HepG2 (cell line): ENCODE data around the gene CLMP. TPM values are rescaled to one million over a fixed set of nuclear protein-coding genes. Genes with fewer than 3 reads are reported as not detected.

Source experiments
- ATAC-seq: fragments of 200-7000 bp; cut with Tn5 transposase; 3 replicates; pipeline ENCODE4 v1.9.1; 2020; ENCODE audit warnings: mild to moderate bottlenecking, moderate library complexity
- BruUV-seq: library from RNA; stranded (reverse); fragments of 400-500 nt; replicated peaks from 2 replicates; lab custom pipeline; 2021; lab: Mats Ljungman, UMichigan
- CTCF ChIA-PET: fragments of 300-600 bp; formaldehyde crosslinking; extraction: SDS; loops from one replicate; lab custom pipeline; 2021; ENCODE audit warnings: low total read pairs, inconsistent platforms, low intra/inter-chr PET ratio; lab: Yijun Ruan, JAX
- POLR2A ChIA-PET: fragments of 350-600 bp; sonication (Branson Sonifier 250); formaldehyde crosslinking; loops from one replicate; lab custom pipeline; 2020; ENCODE audit warnings: antibody characterized with exemption, inconsistent platforms; lab: Yijun Ruan, JAX
- DNase-seq: peaks from one replicate; pipeline ENCODE4 v3.0.0-alpha.2; 2015; ENCODE audit warnings: low spot score
- FAIRE-seq: peaks from 3 replicates; lab custom pipeline; 2011; peaks lifted over from hg19 to GRCh38; lab: Jason Lieb, UNC
- H2AFZ ChIP-seq: one replicate; pipeline ENCODE4 v1.6.1; 2011; ENCODE audit warnings: low read length, inconsistent platforms
- H3K27ac ChIP-seq: fragments of 300-600 bp; 3 replicates; pipeline ENCODE4 v1.8.0; 2011; ENCODE audit warnings: mixed run types, mild to moderate bottlenecking, mixed read lengths, low read length, inconsistent platforms; ENCODE audit not compliant: insufficient read depth; ENCODE audit errors: extremely low read length
- H3K27me3 ChIP-seq, 2 experiments: fragments of 200-600 bp in 1 of 2; 2 replicates in 1 of 2; 3 replicates in 1 of 2; pipeline versions ENCODE4 v1.6.0 to v1.8.0; 2011; ENCODE audit warnings: low read length in 2 of 2, mild to moderate bottlenecking in 2 of 2, moderate library complexity in 2 of 2, inconsistent platforms in 1 of 2; ENCODE audit not compliant: insufficient read depth in 2 of 2, control insufficient read depth in 1 of 2
- H3K36me3 ChIP-seq, 2 experiments: fragments of 200-600 bp in 1 of 2; replicated peaks in 1 of 2; 2 replicates in 1 of 2; 3 replicates in 1 of 2; pipeline versions ENCODE4 v1.5.1 to v1.8.0; 2011; ENCODE audit warnings: low read length in 2 of 2, inconsistent platforms in 1 of 2; ENCODE audit not compliant: insufficient read depth in 2 of 2, control insufficient read depth in 1 of 2
- H3K4me1 ChIP-seq: 2 replicates; pipeline ENCODE4 v1.5.1; 2012; ENCODE audit warnings: low read length, inconsistent platforms; ENCODE audit not compliant: insufficient read depth
- H3K4me2 ChIP-seq: 2 replicates; pipeline ENCODE4 v1.6.0; 2011; ENCODE audit warnings: low read depth, low read length, inconsistent platforms
- H3K4me3 ChIP-seq, 3 experiments: fragments of 200-600 bp in 1 of 3; sonication (generic), shearing (Covaris generic) in 1 of 3; replicated peaks in 1 of 3; 2 replicates each; pipeline ENCODE4 v1.5.1; 2011 to 2016; ENCODE audit warnings: low read length in 3 of 3, inconsistent platforms in 2 of 3, low read depth in 2 of 3, mild to moderate bottlenecking in 2 of 3, control low read depth in 1 of 3, mixed read lengths in 1 of 3; ENCODE audit not compliant: insufficient read depth in 1 of 3
- H3K79me2 ChIP-seq: one replicate; pipeline ENCODE4 v1.6.1; 2011; ENCODE audit warnings: low read length, inconsistent platforms; ENCODE audit not compliant: insufficient read depth
- H3K9ac ChIP-seq: 2 replicates; pipeline ENCODE4 v1.6.0; 2011; ENCODE audit warnings: mild to moderate bottlenecking, low read depth, low read length, inconsistent platforms; ENCODE audit not compliant: insufficient read depth
- H3K9me3 ChIP-seq: 2 replicates; pipeline ENCODE4 v1.5.1; 2012; ENCODE audit warnings: mild to moderate bottlenecking, low read length
- H4K20me1 ChIP-seq: 2 replicates; pipeline ENCODE4 v1.6.0; 2011; ENCODE audit warnings: inconsistent platforms, mild to moderate bottlenecking, low read length, moderate library complexity; ENCODE audit not compliant: insufficient read depth
- FOXO1 ChIP-seq: sonication (generic); formaldehyde crosslinking; IDR thresholded peaks from 2 replicates; pipeline ENCODE4 v1.4.0; 2020; ENCODE audit warnings: missing genetic modification reagents
- JUN ChIP-seq: sonication (generic); formaldehyde crosslinking; IDR thresholded peaks from 2 replicates; pipeline ENCODE4 v1.4.0; 2020; ENCODE audit warnings: mild to moderate bottlenecking, missing genetic modification reagents
- KMT2B ChIP-seq: IDR thresholded peaks from 2 replicates; pipeline ENCODE4 v1.6.1; 2016; ENCODE audit warnings: missing genetic modification reagents, missing compliant biosample characterization
- MIER2 ChIP-seq: IDR thresholded peaks from 2 replicates; pipeline ENCODE4 v1.6.1; 2016; ENCODE audit warnings: missing biosample characterization, missing genetic modification reagents
- ZFP1 ChIP-seq: IDR thresholded peaks from 2 replicates; pipeline ENCODE4 v1.6.1; 2016
- ZFP36 ChIP-seq: fragments of 150-350 bp; IDR thresholded peaks from 2 replicates; pipeline ENCODE4 v1.6.1; 2018; ENCODE audit warnings: borderline replicate concordance, low read length, low read depth; ENCODE audit not compliant: partially characterized antibody
- ZNF274 ChIP-seq: sonication (generic); formaldehyde crosslinking; IDR thresholded peaks from 2 replicates; pipeline ENCODE4 v1.5.1; 2020; ENCODE audit warnings: mild to moderate bottlenecking, missing genetic modification reagents
- ZNF574 ChIP-seq: sonication (generic); formaldehyde crosslinking; IDR thresholded peaks from 2 replicates; pipeline ENCODE4 v1.4.0; 2020; ENCODE audit warnings: missing genetic modification reagents
- ZNF652 ChIP-seq: IDR thresholded peaks from 2 replicates; pipeline ENCODE4 v1.6.1; 2016; ENCODE audit warnings: low read depth, borderline replicate concordance
- ZNF883 ChIP-seq: sonication (generic); formaldehyde crosslinking; IDR thresholded peaks from 2 replicates; pipeline ENCODE4 v1.5.1; 2020; ENCODE audit warnings: mild to moderate bottlenecking, missing genetic modification reagents; ENCODE audit errors: not compliant biosample characterization
- WGBS: methylation state at CpG from one replicate; pipeline ENCODE4 v1.1.6; 2017; ENCODE audit warnings: low lambda C conversion rate; 5-methylcytosine and 5-hydroxymethylcytosine counted together
- in situ Hi-C: cut with HindIII; loops from 2 replicates; pipeline ENCODE4 v1.10.0; 2017; ENCODE audit warnings: low pct_unique_long_range_greater_than_20kb; ENCODE audit not compliant: extremely low pct_ligation_motif_present
- intact Hi-C: fragments of 100-400 bp; cut with micrococcal nuclease; formaldehyde crosslinking; loops from one replicate; pipeline ENCODE4 v1.10.0; 2022; ENCODE audit not compliant: unreplicated experiment
- polyA plus RNA-seq, 8 experiments: library from polyadenylated mRNA; depleted of rRNA in 3 of 8; stranded (reverse) in 7 of 8; unstranded in 1 of 8; fragments of >200 nt; fragmentation: Illumina TruSeq in 4 of 8; extraction: Trizol in 4 of 8; gene quantifications; 2 replicates each; pipeline versions ENCODE4 v1.2.1 to v1.2.3, GENCODE V29; 2011 to 2016; ENCODE audit warnings: low read depth in 4 of 8, missing spikeins in 1 of 8, mixed read lengths in 1 of 8; ENCODE audit not compliant: insufficient read depth in 1 of 8
- total RNA-seq, 5 experiments: library from RNA; depleted of rRNA; stranded (reverse); fragments of >200 nt; fragmentation: Illumina TruSeq; extraction: Trizol; gene quantifications; 2 replicates each; pipeline ENCODE4 v1.2.3, GENCODE V29; 2016; ENCODE audit warnings: low read depth in 1 of 5
- TF ChIP-seq, protein P1 (sequence below): sonication (generic); formaldehyde crosslinking; IDR thresholded peaks from 2 replicates; pipeline ENCODE4 v1.4.0; 2020; ENCODE audit warnings: missing genetic modification reagents

The CLMP gene
- total and polyA plus RNA-seq, 2 of the 13 experiments (the other 11 are each of a cell fraction or from before 2014, with no cell fraction given), result not detected

- H3K4me2 ChIP-seq, result no peak overlapping the region
- DNase-seq, result no peak
- no peaks in the 10 kb centered on the region for H3K9me3 ChIP-seq
- CTCF ChIA-PET, result no interaction called here
- FAIRE-seq, result no peak
- H3K4me3 ChIP-seq, result no peak overlapping the region
- no peak overlapping the region for H3K27ac ChIP-seq
- H2AFZ ChIP-seq, result no peak overlapping the region
- no peak for ATAC-seq
- no peaks in the 10 kb centered on the region for H4K20me1 ChIP-seq
- no peaks in the 10 kb centered on the region for H3K36me3 ChIP-seq
- TF ChIP-seq ZNF574 (CRISPR knock-in tag) (no peak), ZFP36 (no peak), KMT2B (no peak), FOXO1 (no peak), MIER2 (CRISPR knock-in tag) (no peak), ZNF274 (CRISPR knock-in tag) (no peak), JUN (no peak), ZNF652 (no peak), ZFP1 (no peak), ZNF883 (CRISPR knock-in tag) (no peak)
- TF ChIP-seq, protein P1, sequence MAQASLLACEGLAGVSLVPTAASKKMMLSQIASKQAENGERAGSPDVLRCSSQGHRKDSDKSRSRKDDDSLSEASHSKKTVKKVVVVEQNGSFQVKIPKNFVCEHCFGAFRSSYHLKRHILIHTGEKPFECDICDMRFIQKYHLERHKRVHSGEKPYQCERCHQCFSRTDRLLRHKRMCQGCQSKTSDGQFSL (CRISPR knock-in tag), result no peak
- WGBS, result 91% methylated on average over 14 of the region's 14 CpGs
- BruUV-seq, result no TSS peak
- in situ Hi-C loops, result no loop called here
- H3K9ac ChIP-seq, result no peak overlapping the region
- H3K27me3 ChIP-seq, result no peaks in the 10 kb centered on the region
- no peaks in the 10 kb centered on the region for H3K4me1 ChIP-seq
- POLR2A ChIA-PET, result interaction anchor here (1.6 kb wide), 1 partner anchor 12 kb away, joined by 3 read pairs; the partner anchor contains the start of gene HSPA8
- no peaks in the 10 kb centered on the region for H3K79me2 ChIP-seq
- intact Hi-C loops, result no loop called here
Observed at GRCh38 chr11:123073343-123074057, 121.5 kb downstream of the CLMP start.
